ENCODE measurements around the gene KCNJ9. TPM values are rescaled to one million over a fixed set of nuclear protein-coding genes. Genes with fewer than 3 reads are reported as not detected.
A peak's percentile ranks its signal among the peaks of the same experiment; 100 is the strongest.

Gene KCNJ9
- total RNA-seq, 1 experiment from 2014 or later: 0.05 TPM

GRCh38 chr1:160083968-160084770, 2.8 kb downstream of the KCNJ9 start:
- DNase-seq (ENCODE audit: low read depth, low spot score): peak; percentile 48
- intact Hi-C loops (cut with micrococcal nuclease): no loop called here
- no peaks in the 10 kb centered on the region for H3K9me3 ChIP-seq (ENCODE audit: control insufficient read depth in 1 of 2, insufficient read depth in 1 of 2, low read depth in 1 of 2, low read length in 2 of 2)
- no peaks in the 10 kb centered on the region for H3K9me2 ChIP-seq (ENCODE audit: insufficient read depth)
- ChIA-PET POLR2A (no interaction called here), CTCF (interaction anchor here (1.0 to 3.8 kb wide), 5 partner anchors 8 to 168 kb away, joined by 3 to 30 read pairs (median 13); partner anchors contain the start of gene IGSF8), RAD21 (ENCODE audit: low non-redundant PET in 1 of 2, low total read pairs in 2 of 2, uncharacterized antibody in 2 of 2, unreplicated experiment in 2 of 2) (no interaction called here)
- H3K4me1 ChIP-seq (ENCODE audit: control insufficient read depth in 1 of 2, insufficient read depth in 2 of 2, low read length in 2 of 2): no peaks in the 10 kb centered on the region; a peak in 1 of 4 replicates
- peaks cover 26% of the 10 kb centered on the region for H3K27me3 ChIP-seq (ENCODE audit: insufficient read depth, low read length)
- no peaks in the 10 kb centered on the region for H4K20me1 ChIP-seq (ENCODE audit: insufficient read depth)
- TF ChIP-seq CBX3 (IDR thresholded peaks at IDR 0.05; ENCODE audit: low read depth) (peak; percentile 65; the same call in 1 of the 2 replicates), EZH2phosphoT487 (IDR thresholded peaks at IDR 0.05; ENCODE audit: borderline replicate concordance) (no peak), MAX (IDR thresholded peaks at IDR 0.05) (peak; percentile 81), EGR1 (IDR thresholded peaks at IDR 0.05; ENCODE audit: low read depth) (no peak), YY1 (IDR thresholded peaks at IDR 0.05; ENCODE audit: extremely low read depth, insufficient replicate concordance, low read depth, low read length) (no peak), CTCF (IDR thresholded peaks at IDR 0.05 in 2 of 3, conservative IDR thresholded peaks at IDR 0.05 in 1 of 3; ENCODE audit: borderline replicate concordance in 1 of 3, insufficient read depth in 1 of 3, low read depth in 2 of 3, low read length in 2 of 3) (peak; percentile 72 to 76 (median 74)), TCF7L2 (IDR thresholded peaks at IDR 0.05; ENCODE audit: borderline replicate concordance, extremely low read depth, insufficient read depth, insufficient read length) (no peak), RAD21 (IDR thresholded peaks at IDR 0.05; ENCODE audit: low read depth) (peak; percentile 52), SRF (IDR thresholded peaks at IDR 0.05; ENCODE audit: low read depth) (no peak), CEBPB (IDR thresholded peaks at IDR 0.05; ENCODE audit: low read depth) (no peak)
- peak; percentile 87 for ATAC-seq
- H3K27ac ChIP-seq (ENCODE audit: low read depth, low read length): no peak overlapping the region
- no peak overlapping the region for H3K4me2 ChIP-seq (ENCODE audit: low read length)
- H2AFZ ChIP-seq (ENCODE audit: low read depth, low read length, poor library complexity, severe bottlenecking): no peak overlapping the region
- H3K36me3 ChIP-seq (ENCODE audit: control insufficient read depth in 1 of 2, insufficient read depth in 2 of 2, low read length in 2 of 2): no peaks in the 10 kb centered on the region
- no TSS peak for BruUV-seq (replicated peaks)
- H3K4me3 ChIP-seq (replicated peaks in 1 of 2; ENCODE audit: low read depth in 1 of 2, low read length in 2 of 2): no peak overlapping the region
- H3K79me2 ChIP-seq (ENCODE audit: insufficient read depth, low read length): no peaks in the 10 kb centered on the region
- H3K9ac ChIP-seq (ENCODE audit: low read length): no peak overlapping the region
